Femur (tissue), 1 donor: Measurements from ENCODE around the gene MPO.

Source experiments
- DNase-seq: peaks from one replicate; pipeline ENCODE4 v3.0.0-alpha.2; 2017

Gene MPO

DNA sequence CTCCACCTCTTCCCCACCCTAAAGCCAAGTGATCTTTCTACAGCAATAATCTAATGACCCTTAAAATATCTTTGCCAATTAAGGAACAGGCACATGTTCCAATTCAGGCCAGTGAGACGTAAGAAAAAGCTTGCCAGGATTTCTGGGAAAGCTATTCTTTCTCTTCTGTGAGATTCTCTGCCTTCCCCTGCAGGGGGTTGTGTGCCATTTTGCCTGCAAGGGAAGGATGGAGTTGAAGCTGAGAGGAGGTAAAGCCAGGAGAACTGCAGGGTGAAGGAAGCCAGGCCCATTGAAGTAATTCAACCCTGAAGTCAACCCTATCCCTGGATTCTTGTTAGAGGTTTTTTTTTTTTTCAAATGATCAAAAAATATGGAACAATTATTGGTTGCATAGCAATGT, 51.4 kb downstream of the MPO start:
- no peak for DNase-seq

DNA sequence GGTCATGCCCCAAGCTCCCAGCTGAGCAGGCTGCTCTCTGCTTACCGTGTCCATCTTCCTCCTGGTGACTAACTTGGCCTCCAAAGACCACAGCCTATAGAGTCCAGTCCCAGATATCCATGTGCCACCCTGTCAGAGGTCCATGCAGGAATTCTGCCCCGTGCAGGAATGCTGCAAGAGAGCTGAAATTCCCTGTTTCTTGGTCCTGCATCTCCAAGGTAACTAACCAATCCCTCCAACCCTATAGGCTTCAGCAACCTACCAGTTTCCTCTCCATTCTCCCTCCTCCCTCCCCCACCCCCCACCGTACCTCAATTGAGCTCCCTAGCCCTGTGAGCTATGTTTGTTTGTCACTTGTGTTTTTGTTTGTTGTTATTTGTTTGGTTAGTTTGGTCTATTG, 52.1 kb downstream of the MPO start:
- DNase-seq = no peak

- no peak for DNase-seq
Observed at GRCh38 chr17:58227733-58228132, 53.0 kb downstream of the MPO start.

- DNase-seq = no peak
Observed at GRCh38 chr17:58224315-58224714, 56.4 kb downstream of the MPO start.
